Stimulated activated CD4-positive, alpha-beta T cell treated with anti-CD3 and anti-CD28 coated beads, Interleukin-4, amount 100 ng/mL, for 4 hours (primary cell): ENCODE measurements around the gene RNF223.
"Not testable (repeated sequence)": the region's sequence is repeated elsewhere in the genome, so short reads cannot be mapped to it uniquely, and the experiment has no call there.

Experiments used
- DNase-seq, 2 experiments: peaks; one replicate each; pipeline ENCODE4 v3.0.0-alpha.2; 2020

Gene RNF223

GRCh38 chr1:1069711-1070676, 4.1 kb downstream of the RNF223 start:
- DNase-seq = no peak

- DNase-seq = peak; percentile 83 to 90
Observed at GRCh38 chr1:1069056-1069710, 4.9 kb downstream of the RNF223 start.

- peak; percentile 30 to 42 for DNase-seq
Observed at GRCh38 chr1:1068517-1069055, 5.5 kb downstream of the RNF223 start.

GRCh38 chr1:1067860-1068516, 6.1 kb downstream of the RNF223 start:
- no peak for DNase-seq

- DNase-seq = no peak
Observed at GRCh38 chr1:1067284-1067859, 6.7 kb downstream of the RNF223 start.

- peak in 1 of 2 experiments; percentile 25 for DNase-seq
Observed at GRCh38 chr1:1066403-1067283, 7.5 kb downstream of the RNF223 start.

- not testable (repeated sequence) for DNase-seq
Observed at GRCh38 chr1:1065940-1066304, 8.2 kb downstream of the RNF223 start.

GRCh38 chr1:1065265-1065939, 8.7 kb downstream of the RNF223 start:
- no peak for DNase-seq

- DNase-seq = peak; percentile 88 to 96
Observed at GRCh38 chr1:1063945-1064831, 9.9 kb downstream of the RNF223 start.

GRCh38 chr1:1063261-1063944, 10.7 kb downstream of the RNF223 start:
- DNase-seq = no peak

GRCh38 chr1:1062348-1063163, 11.6 kb downstream of the RNF223 start:
- DNase-seq = no peak

- no peak for DNase-seq
Observed at GRCh38 chr1:1061682-1062345, 12.3 kb downstream of the RNF223 start.

- DNase-seq = no peak
Observed at GRCh38 chr1:1060281-1061000, 13.7 kb downstream of the RNF223 start.

GRCh38 chr1:1059494-1060280, 14.4 kb downstream of the RNF223 start:
- DNase-seq = peak; percentile 87 to 95

GRCh38 chr1:1058921-1059493, 15.1 kb downstream of the RNF223 start:
- DNase-seq = no peak
